NB4 (cell line): ENCODE measurements around the gene TM2D3.

ENCODE experiments used
- MYC ChIP-seq: IDR thresholded peaks from 2 replicates; pipeline ENCODE4 v1.6.1; 2011; ENCODE audit warnings: low read depth, low read length
- POLR2A ChIP-seq: IDR thresholded peaks from 2 replicates; pipeline ENCODE4 v1.6.1; 2011; ENCODE audit warnings: mild to moderate bottlenecking; ENCODE audit not compliant: insufficient read length; ENCODE audit errors: extremely low read depth
- TF ChIP-seq, protein P1 (sequence below): IDR thresholded peaks from one replicate; pipeline ENCODE4 v1.5.1; 2012; ENCODE audit warnings: low read depth, low read length
- TF ChIP-seq, protein P2 (sequence below): IDR thresholded peaks from 2 replicates; pipeline ENCODE4 v1.6.1; 2011; ENCODE audit warnings: low read depth, low read length

GRCh38 chr15:101637516-101637915, 14.7 kb downstream of the TM2D3 start:
- TF ChIP-seq, protein P1, sequence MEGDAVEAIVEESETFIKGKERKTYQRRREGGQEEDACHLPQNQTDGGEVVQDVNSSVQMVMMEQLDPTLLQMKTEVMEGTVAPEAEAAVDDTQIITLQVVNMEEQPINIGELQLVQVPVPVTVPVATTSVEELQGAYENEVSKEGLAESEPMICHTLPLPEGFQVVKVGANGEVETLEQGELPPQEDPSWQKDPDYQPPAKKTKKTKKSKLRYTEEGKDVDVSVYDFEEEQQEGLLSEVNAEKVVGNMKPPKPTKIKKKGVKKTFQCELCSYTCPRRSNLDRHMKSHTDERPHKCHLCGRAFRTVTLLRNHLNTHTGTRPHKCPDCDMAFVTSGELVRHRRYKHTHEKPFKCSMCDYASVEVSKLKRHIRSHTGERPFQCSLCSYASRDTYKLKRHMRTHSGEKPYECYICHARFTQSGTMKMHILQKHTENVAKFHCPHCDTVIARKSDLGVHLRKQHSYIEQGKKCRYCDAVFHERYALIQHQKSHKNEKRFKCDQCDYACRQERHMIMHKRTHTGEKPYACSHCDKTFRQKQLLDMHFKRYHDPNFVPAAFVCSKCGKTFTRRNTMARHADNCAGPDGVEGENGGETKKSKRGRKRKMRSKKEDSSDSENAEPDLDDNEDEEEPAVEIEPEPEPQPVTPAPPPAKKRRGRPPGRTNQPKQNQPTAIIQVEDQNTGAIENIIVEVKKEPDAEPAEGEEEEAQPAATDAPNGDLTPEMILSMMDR = no peak
- no peak for TF ChIP-seq POLR2A
- TF ChIP-seq, protein P2, sequence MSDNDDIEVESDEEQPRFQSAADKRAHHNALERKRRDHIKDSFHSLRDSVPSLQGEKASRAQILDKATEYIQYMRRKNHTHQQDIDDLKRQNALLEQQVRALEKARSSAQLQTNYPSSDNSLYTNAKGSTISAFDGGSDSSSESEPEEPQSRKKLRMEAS = no peak
- TF ChIP-seq MYC = no peak
